Hippocampal formation (tissue), 2 donors: Measurements from ENCODE around the gene ANKRD31.

Experiments
- DNase-seq, 2 donors: peaks; one replicate each; lab custom pipeline; 2025; lab: John Stamatoyannopoulos, UW

Gene ANKRD31

GRCh38 chr5:75037106-75037505, 199.6 kb downstream of the ANKRD31 start:
- DNase-seq = peak in 1 of 2 donors; percentile 16

GRCh38 chr5:75034137-75034739, 202.4 kb downstream of the ANKRD31 start:
- DNase-seq = no peak

- DNase-seq = no peak
Observed at GRCh38 chr5:75031366-75031765, 205.3 kb downstream of the ANKRD31 start.

GRCh38 chr5:75028090-75028489, 208.6 kb downstream of the ANKRD31 start:
- no peak for DNase-seq

GRCh38 chr5:75023368-75024159, 213.1 kb downstream of the ANKRD31 start:
- DNase-seq = no peak

GRCh38 chr5:75021800-75022199, 214.9 kb downstream of the ANKRD31 start:
- DNase-seq = no peak

- no peak for DNase-seq
Observed at GRCh38 chr5:75021219-75021618, 215.5 kb downstream of the ANKRD31 start.

GRCh38 chr5:75020016-75020656, 216.5 kb downstream of the ANKRD31 start:
- no peak for DNase-seq

GRCh38 chr5:75018805-75019587, 217.7 kb downstream of the ANKRD31 start:
- no peak for DNase-seq
